Superior temporal gyrus (tissue), 1 donor: ENCODE data around the gene ADCY3.

Experiments used
- DNase-seq: peaks from one replicate; pipeline ENCODE4 v3.0.0-alpha.2; 2016; ENCODE audit errors: extremely low spot score

ADCY3 gene

DNA sequence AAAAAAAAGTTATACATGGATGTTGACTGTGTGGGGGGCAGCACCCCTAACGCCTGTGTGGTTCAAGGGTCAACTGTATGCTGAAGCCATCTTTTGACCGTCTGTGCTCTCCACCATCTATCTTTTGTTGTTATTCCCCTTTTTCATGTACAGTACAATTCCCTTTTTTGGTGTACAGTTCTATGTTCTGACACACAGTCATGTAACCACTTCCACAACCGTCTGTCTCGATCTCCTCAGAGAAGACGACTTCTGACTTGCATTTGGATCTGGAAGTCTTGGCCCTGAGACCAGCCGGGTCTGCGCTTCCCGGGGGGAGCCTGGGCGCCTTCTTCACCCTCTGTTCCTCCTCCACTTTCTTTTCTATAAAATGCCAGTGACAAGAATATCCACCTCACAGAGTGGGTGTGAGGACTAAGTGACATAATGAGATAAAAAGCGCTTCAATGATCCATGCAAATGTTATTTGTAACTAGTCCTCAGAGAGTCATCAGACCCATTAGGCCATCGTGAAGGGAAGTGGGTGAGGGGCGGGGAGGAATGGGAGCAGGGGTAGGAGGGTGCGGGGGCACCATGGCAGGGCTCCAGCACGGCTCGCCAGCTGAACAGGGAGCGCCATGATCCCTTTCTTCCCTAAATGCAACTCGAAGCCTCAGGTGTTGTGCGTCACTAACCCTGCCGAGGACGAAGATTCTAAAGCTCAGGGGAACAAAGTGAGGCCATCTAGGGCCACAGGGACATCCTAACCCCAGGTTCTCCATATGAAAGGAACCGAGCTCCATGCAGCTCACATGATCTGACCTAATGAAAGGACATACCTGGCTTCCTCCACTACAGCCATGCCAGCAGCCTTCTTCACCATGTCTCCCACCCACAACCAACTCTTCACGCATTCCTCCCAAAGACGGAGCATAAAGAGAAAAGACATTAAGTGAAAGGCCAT, 16.6 kb downstream of the ADCY3 start:
- DNase-seq: no peak

DNA sequence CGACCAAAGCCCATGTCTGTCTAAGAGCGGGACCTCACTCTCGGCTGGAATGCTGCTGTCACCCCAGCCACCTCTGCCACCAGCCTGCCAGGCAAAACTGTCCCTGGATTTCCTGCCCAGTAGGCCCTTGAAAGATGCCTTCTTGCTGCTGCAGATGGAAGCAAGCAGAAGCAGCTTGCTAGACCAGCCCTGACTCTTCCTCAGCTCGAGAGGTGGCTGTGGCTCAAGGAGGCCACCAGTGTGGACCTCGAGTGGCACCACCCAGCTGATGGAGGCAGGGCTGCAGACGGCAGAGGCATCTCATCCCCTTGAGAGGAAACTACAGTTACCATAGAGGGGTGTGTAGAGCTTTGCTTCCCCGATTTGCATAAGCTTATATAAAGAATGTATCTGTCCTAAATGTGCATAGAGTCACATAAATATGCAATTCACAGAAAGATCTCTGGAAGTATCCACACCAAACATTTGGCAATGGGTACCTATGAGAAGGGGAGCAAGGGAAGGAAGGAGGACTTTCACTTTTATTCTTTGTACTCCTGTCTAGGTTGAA, 20.6 kb downstream of the ADCY3 start:
- DNase-seq: no peak

DNA sequence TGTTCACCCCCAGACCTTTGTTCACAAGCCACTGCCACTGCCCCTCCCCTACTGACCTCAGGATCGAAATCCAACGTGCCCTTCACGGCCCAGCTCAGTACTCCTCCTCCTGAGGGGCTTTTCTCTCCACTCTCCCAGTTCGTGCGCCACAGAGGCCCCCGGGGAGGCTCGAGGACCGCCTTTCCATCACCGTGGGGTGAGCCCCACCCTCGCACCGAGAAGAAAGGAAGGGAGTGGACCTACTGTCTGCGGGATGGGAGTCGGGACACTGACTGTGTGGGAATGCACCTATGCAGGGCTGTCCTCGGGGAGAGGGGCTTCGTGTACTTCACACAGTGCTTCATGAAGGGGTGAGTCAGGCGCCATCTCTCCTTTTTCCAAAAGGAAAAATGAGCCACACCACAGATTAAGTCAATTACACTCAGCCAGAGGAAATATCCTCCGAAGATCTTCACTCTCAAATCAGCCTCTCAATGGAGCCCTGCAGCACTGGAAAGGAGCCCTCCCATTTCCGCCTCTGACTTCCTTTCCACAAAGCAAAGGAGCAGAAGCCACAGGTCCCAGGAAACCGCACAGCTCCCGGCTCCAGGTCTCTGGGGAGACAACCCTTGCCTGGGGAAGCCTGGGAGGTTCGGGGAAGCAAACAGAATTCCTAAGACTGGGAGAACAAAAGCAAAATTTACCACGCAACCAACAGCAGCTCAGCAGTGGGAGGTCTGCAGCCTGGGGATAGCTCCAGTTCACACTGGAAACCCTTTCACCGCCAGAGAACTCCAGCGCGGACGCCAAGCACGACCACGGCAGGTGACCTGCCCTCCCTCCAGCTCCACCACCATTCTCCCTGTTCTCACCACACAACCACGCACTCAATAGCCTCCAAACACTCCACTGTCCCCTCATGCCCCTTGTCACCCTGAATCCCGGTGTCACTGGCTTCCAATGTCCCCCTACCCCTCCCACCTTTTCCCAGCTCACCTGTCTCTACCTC, 21.6 kb downstream of the ADCY3 start:
- no peak for DNase-seq

DNA sequence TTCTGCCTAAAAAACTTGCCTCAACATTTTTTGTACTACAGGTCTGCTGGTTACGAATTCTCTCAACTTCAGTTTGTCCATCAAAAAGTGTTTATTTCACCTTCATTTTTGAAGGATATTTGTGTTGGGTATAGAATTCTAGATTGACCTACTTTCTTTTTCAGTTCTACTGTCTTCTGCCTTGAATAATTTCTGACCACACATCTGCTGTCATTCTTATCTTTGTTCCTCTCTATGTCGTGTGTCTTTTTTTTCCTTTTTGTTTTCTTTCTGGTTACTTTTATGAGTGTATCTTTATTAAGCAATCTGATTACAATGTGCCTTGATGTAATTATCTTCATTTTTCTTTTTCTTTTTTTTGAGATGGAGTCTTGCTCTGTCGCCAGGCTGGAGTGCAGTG, 25.3 kb downstream of the ADCY3 start:
- no peak for DNase-seq

DNA sequence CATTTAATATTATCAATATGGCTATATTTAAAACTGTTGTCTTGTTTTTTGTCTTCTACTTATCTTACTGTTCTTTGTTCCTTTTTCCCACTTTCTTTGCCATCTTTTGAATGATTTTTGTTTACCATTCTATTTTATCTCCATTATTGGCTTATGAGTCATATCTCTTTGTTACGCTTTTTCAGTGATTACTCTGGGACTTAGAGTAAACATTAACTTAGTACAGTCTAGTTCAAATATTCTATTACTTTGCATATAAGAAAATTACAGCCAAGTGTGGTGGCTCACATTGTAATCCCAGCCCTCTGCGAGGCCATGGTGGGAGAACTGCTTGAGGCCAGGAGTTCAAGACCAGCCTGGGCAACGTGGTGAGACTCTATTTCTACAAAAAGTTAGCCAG, 26.1 kb downstream of the ADCY3 start:
- DNase-seq: no peak

DNA sequence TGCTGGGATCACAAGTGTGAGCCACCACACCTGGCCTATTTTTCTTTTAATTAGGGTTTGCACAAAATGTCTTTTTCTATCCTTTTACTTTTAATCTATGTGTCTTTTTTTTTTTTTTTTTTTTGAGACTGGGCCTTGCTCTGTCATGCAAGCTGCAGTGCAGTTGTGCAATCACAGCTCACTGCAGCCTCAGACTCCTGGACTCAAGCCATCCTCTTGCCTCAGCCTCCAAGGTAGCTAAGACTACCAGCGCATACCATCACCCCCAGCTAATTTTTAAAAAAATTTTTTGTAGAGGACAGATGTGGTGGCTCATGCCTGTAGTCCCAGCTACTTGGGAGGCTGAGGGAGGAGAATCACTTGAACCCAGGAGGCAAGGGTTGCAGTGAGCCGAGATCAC, 27.1 kb downstream of the ADCY3 start:
- no peak for DNase-seq

DNA sequence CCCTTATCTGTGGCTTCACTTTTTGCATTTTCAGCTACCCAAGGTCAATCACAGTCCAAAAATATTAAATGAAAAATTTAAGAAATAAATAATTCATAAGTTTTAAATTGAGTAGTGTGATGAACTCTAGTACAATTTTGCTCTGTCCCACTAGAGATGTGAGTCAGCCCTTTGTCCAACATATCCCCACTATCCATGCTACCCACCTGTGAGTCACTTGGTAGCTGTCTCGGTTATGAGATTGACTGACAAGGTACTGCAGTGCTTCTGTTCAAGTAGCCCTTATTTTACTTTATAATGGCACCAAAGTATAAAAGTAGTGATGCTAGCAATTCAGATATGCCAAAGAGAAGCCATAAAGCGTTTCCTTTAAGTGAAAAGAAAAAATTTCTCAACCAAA, 28.8 kb downstream of the ADCY3 start:
- no peak for DNase-seq

DNA sequence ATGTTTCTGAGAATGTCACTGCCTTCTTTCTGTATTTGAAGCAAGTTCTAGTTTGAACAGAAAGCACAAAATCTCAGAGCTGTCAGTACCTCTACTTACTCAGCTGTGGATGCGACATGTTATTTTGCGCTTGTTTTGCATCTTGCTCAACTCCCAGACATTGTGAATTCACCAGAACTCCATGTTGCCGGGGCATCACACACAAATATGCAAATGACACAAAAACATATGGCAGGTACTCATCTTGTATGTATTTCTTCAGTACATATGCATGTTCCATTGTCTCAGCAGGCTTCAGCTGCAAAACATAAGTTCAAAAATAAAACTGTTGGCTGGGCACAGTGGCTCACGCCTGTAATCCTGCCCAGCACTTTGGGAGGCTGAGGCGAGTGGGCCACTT, 30.8 kb downstream of the ADCY3 start:
- DNase-seq: no peak

DNA sequence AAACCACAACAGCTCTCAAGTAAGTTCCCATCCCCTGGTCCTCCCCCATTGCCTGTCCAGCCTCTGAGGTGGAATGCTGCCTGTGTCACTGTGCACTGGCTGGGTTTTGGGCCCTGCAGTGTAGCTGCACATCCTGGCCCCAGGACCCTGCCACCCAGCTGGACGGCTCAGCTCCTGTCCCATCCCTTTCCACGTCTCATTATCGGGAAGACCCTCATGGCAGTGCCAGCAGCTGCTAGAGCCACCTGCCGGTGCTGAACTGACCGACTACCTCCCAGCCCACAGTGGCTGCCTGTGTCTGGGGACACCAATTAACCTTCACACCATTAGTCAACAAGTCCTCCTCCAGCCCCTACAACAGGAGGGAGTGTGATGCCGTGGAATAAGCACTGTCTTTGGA, 31.9 kb downstream of the ADCY3 start:
- DNase-seq: no peak

DNA sequence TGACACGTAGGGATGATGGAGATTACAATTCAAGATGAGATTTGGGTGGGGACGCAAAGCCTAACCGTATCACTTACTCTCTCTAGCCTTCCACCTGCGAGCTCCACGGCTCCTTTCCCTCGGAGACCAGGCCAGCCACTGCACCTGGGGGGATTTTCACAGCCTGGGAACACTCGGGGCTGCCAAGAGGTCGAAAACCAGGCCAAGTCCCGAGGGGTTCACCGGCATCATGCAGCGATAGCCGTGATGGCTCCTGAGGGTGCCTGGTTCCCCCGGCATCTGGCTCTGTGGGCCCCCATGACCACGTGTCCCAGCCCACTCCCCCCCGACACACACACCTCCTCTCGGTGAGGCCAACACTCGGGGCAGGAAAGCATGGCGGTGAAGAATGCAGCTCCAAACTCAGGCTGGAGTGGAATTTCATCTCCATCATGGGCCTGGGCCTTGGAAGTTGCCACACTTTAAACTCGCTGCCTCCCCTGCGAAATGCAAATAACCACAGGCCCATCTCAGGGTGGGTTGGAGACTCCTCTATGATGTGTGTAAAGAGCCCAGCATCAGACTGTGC, 32.6 kb downstream of the ADCY3 start:
- no peak for DNase-seq

DNA sequence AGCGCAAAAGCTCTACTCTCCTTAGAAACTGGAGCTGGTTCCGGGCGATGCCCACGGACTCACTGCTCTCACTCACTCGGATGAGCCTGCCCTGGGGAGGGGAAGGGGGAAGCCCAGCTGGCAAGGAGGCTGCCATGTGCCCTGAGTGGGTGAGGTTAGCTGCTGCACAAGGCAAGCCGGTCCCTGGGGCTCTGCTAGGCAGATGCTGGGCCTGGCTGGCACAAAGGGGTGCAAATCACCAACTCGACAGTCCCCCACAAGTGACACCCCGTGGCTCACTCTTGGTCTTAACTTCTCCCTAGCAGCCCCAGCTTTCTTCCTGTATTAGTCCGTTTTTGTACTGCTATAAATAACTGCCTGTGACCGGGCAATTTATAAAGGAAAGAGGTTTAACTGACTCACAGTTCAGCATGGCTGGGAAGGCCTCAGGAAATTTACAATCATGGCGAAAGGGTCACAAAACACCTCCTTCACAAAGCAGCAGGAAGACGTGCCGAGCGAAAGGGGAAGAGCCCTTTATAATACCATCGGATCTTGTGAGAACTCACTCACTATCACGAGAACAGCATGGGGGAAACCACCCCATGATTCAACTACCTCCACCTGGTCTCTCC, 33.2 kb downstream of the ADCY3 start:
- DNase-seq: no peak

DNA sequence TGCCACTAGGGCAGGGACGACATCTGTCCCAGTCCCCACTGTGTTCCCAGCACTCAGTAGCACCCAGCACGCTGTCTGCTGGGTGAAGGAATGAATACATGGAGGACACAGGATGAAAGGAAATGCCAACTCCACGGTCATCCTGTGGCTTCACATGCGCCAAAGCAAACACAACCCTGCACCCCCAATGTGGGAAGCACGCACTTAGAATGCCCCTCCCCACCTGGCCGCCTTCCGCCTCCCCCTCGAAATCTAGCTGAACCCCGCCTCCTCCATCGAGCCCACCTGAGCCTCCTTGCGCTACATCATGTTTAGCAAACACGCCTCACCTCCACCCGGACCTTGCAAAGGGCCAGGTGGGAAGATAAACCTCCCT, 33.9 kb downstream of the ADCY3 start:
- DNase-seq: no peak

DNA sequence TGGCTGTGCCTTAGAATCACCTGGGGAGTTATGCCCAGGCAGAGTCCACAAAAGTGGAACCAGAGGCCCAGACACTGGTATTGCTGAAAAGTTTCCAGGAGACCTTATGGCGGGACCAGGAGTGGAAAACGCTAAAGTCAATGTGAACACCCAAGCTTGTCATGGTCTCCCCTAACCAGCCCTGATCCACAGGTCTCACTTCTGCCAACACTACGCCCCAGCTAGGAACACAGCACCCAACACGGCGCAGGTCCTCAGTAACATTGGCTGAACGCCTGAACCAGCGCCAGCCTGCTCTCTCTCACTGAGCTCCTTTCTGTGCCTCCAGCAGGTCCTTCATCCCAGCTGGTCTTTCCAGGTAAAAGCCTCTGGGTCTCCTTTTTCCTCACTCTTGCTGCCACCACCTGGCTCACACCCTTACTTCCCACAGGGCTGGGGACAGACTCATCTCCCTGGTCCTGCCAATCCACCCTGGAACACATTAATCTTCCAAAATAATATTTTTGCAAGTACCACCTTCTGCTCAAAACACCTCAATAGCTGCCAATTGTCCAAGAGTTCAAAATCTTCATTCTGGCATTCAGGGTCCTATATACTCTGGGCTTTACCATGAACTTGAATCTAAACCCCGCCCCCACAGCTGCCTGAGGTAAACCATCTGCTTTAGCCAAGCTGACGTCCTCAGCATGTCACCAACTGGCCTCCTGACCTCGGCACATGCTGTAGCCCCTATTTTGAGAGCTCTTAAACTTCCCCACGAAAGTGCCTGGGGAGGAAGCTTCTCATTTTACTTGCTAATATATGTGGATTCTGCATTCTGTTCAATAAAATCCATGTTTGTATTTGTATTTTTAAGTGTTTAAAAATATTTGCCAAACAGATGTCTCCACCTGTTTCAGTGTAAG, 34.6 kb downstream of the ADCY3 start:
- DNase-seq: no peak

DNA sequence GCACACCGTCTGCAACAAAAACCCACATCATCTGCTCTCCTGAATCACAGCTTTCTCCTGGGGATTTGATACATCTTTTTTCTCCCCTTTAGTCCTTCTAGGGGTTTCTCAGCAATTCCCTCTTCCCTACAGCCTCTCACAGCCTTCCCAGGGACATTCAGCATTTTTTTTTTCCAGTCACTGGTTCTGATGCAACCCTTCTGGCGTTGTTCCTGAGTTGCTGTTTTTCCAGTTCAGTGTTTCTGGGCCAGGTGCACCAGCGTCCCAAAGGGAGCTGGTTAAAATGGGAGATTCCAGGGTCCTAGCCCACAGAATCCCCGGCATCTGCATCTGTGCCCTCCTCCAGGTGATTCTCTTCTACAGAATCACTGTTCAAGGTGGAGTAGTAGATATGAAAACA, 36.1 kb downstream of the ADCY3 start:
- DNase-seq: no peak

DNA sequence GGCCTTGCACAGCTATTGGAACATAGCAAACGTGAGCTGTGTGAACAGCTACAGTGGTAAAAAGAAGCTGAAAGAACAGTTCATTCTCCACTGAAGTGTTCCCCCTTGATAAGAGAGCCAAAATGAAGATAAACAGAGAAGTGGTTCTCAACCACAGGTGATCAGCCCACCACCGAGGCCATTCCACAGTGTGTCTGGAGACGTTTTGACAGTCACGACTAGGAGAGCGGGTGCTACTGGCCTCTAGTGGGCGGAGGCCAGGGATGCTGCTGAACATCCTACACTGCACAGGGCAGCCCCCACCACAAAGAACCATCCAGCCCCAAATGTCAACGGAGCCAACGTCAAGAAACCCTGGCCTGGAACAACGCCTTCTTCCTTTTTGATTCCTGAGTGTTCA, 38.4 kb downstream of the ADCY3 start:
- DNase-seq: no peak

DNA sequence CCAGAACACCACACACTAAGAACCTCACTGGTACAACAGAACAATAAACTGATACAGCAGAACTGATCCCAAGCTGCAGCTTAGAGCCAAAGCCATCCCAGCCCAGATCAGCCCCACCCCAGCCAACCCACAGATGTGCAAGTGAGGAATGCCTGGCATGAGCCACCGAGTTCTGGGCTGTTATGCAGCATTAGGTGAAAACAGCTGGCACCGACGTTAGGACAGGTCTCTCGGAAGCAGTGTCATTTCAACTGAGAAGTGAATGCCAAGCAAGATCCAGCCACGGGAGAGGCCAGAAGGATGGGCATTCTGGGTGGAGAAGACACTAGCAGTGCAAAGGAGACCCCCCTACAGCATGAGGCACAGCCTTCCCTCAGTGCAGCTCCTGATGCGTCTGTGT, 38.9 kb downstream of the ADCY3 start:
- peak; percentile 71 for DNase-seq

DNA sequence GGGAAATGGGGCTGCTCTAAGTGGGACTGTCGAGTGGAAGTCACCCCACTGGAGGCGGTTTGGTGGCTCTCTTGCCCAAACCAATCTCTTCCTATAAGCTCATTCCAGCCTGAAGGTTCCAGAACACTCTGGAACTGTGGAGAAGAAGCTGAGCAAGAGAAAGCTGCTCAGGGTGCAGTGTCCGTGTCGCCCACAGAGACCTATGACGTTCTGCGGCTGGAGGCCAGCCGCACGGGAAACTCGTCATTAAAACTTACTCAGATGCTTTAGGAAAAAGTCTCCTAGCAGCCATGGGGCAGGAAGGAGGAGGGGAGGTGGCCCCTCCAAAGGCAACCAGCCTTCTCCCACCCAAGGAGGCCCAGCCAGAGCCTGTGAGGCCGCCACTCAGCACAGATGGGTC, 41.7 kb downstream of the ADCY3 start:
- DNase-seq: no peak

DNA sequence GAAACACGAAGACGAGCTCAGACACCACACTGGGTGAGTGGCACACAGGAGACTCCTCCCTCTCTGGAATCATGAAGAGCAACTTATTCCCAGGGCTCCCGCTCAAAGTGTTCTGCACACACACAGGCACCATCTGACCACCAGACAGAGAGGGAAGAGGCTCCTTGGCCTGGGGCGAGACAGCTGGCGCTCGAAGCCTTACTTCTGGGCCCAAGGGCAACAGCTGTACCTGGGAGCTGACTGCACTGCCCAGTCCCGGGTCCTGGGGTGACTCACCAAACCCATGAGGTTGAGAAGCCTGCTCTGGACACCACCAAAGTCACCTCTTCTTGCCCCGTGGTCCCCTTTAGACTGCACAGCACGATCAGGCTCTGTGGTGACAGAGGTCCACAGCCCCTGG, 42.4 kb downstream of the ADCY3 start:
- no peak for DNase-seq

DNA sequence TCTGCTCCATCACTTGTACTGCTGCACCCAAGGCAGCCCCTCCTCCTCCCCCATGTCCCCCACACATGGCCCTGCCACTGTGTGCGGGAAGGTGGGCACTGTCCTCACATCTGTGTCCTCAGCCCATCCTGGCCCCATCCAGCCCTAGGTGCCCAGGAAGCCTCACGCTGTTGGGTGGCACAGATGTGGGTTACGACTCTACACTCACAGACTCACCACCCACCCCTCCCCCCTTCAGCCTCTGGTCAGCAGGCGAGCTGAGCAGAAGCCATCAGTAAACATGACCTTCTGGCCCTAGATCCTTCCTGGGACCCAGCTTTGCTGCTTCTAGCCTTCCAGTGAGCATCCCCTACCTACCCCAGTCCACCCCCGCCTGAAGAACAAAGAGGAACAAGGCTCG, 43.0 kb downstream of the ADCY3 start:
- no peak for DNase-seq

DNA sequence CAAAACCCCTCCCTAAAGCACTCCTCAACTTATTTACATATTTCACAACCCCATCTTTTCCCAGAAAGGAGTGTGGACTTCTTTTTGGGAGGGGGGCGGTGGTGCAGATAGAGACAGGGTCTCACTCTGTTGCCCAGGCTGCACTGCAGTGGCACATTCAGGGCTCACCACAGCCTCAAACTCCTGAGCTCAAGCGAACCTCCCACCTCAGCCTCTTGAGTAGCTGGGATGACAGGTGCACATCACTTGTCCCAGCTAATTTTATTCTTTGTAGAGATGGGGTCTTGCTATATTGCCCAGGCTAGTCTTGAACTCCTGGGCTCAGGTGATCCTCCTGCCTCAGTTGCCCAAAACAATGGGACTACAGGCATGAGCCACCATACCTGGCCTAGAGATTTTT, 44.1 kb downstream of the ADCY3 start:
- DNase-seq: no peak

DNA sequence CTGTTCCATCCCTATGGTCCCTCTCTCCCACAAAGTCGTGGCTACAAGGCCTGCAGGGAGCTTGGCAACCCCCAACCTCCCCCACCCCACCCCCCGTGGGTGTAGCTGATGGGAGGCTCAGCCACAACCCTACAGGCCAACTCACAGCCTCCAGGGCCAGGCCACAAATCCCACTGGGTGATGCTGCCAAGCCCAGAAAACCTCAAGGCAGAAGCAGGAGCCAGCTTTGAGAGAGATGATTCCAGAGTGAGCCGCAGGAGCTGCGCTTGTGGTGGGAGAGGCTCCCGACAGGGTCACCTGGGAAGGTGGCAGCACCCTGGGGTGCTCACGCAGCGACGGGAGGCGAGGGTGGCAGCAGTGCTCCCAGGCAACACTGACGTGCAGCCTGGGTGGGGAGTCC, 44.8 kb downstream of the ADCY3 start:
- no peak for DNase-seq
